Umbilical cord (tissue), 2 donors: ENCODE measurements around the gene GPR107. TPM values are rescaled to one million over a fixed set of nuclear protein-coding genes. Genes with fewer than 3 reads are reported as not detected.

Experiments
- DNase-seq: peaks from one replicate; pipeline ENCODE4 v3.0.0-alpha.2; 2015; ENCODE audit warnings: low spot score
- total RNA-seq: library from RNA; depleted of rRNA; stranded (reverse); fragments of >200 nt; gene quantifications from one replicate; pipeline ENCODE4 v1.2.3, GENCODE V29; 2014; ENCODE audit warnings: low replicate concordance; ENCODE audit not compliant: insufficient read depth

Gene GPR107
- total RNA-seq, 1 donor from 2014 or later: 53.7 TPM

DNA sequence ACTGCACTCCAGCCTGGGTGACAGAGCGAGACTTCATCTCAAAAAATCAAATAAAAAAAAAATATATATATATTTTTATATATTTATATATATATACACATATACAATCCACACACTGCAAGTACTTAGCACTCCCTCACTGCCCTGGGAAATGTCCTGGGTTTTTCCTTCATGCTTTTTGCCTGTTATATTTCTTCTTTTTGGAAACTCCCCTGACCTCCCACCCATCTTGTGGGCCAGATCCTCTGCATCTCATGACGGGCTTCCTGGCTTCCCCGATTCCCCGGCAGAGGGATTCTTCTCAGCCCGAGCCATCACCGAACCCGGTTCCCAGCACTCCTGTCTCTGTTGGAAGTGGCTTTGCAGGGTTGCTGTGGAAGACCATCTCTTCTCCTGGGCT lies 79.0 kb downstream of the GPR107 start:
- no peak for DNase-seq

DNA sequence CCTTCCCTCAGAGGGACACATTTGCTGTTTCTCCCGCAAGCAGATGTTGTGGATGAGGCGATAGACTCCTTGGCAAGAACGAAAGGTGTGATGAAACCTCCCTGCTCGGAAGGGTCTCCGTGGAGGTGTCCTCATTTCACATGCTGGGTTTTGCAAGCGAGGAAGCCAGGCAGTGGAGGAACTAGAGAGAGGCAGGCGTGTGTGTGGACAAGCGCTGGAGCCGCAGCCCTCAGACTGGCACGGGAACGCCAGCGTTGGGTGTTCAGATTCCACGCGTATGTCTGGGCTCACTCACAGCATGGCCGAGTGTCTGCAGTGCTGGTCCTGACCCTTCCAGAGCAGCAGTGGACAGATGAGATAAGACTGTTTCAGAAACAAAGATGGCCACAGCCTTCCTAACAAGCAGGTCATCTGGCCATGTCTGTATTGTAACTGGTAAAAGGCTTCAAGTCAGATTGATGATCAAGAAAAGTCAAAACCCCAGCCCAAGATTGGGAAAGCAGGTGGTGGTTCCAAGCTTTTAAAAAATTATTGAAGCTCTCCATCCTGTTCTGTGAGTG lies 83.5 kb downstream of the GPR107 start:
- DNase-seq: no peak

DNA sequence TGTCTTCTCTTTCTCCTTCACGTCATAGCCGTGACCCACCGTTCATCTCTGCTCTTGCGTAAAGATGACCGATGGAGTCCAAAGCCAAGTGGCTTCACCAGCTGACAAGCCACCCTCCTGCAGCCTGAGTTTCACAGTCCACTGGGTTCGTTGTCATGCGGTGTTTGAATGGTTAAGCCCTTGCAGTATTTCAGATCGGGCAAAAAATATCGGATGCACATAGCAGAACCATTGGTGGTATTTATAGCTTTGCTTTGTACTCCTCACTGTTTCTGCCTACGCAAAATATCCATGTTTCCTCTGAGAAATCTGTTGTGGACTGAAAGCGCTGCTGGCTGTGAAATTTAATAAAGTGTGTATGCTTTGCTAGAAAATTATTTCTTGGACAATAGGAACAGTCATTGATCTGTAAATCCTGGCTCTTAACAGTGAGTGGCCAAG lies 84.0 kb downstream of the GPR107 start:
- no peak for DNase-seq

DNA sequence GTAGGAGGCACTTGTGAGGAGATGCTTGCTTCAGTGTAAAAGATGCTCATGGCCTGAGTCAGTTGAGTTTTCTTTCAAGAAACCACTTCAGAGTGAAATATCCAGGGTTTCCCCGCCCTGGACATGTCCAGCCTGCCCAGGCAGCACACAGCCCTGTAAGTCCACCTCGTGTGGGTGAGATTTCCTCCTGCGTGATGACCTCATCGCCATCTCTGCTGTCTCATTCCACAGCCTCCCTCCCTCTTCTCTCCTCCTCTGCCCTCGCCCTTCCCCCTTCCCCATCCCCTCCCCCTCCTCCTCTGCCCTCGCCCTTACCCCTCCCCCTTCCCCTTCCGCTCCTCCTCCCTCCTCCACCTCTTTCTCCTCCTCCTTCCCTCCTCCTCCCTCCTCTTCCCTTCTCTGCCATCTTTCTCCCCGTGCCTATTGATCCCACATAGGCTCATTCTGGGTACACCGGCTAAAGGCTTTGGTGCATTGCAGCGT lies 84.5 kb downstream of the GPR107 start:
- peak; percentile 95 for DNase-seq

DNA sequence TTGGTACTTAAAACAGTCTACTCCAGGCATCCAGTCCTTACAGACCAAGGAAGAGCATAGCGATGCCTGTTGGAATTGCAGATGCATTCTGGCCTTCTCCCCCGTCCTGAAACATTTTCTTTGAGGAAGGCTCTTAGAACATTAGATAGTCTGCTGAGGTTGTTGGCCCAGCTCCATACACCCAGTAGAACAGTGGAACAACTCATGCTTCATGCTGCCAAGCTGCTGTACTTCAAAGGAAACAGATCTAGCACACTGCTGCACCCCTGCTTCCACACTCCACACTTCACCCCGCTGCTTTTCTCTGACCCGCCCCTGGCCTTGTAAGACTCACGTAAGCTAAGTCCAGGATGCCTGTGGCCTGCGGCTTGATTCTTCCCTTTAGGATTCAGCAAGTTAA lies 85.1 kb downstream of the GPR107 start:
- DNase-seq: peak; percentile 97

DNA sequence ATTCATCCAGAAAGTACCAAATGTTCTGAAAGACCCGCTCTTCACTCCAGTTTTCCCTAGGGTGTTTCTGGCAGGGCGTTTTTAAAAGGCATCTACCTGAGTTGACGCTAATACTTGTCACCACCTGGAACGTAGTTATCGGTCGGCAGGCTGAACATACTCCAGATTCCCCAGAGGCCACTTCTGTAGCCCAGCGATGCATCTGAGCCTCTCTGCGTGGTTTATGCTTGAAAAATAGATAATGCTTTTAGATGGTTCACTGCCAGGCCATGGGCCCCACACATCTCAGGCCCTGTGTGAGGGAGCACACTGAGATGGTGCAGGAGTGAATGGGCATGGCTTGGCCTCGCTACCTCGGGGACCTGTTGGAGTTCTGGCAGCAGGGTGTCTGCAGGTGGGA lies 85.5 kb downstream of the GPR107 start:
- peak; percentile 39 for DNase-seq

DNA sequence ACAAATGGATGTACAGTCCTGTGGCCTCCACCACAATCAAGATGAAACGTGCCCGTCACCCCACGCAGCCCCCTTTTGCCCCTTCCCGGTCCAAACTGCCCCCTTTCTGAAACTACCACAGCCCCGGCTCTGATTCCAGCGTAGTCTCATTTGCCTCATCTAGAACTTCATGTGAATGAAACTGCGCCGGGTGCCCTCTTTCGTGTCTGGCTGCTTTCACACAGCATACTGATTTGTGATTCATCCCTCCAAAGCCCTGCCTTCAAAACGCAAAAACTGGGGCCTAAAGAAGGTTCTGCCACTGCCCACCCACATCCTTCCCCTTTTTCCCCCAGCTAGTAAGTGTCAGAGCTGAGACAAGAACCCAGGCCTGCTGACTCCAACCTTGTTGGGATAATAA lies 87.0 kb downstream of the GPR107 start:
- DNase-seq: peak; percentile 42

DNA sequence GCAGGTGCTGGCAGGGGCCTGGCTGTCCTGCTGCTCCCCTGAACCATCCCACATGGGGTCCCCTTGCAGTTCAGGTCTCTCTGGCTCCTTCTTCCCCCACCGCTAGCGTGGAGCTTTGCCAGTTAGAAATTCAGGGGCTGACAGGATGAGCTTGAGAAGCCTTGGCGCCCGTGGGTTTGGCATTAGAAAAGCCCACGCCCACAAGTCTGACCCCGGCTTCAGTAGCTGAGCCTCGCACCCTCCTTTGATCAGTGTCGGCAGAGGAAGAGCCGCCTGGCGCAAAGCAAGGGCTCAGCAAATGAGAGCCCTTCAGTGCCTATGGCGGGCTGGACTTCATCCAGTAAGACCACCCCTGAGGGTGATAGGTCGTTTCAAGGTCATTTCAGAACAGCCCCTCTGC lies 88.3 kb downstream of the GPR107 start:
- DNase-seq: no peak

DNA sequence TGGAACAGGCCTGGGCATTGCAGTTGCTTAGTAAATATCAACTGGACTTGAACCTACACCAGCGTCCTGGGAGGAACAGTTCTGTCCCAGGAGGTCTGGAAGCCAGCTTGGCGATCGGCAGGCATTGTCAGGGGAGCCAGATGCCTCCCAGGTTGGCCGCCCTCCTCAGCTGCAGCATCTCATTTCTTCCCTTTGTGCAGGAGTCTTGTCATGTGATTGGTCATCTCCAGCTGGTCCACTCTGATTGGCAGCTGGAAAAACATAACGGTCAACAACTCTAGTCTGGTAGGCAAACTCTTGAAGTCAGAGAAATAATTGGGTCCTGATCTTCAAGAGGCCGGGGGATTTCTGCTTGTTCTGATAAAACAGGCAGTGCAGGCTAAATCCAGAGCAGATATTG lies 88.9 kb downstream of the GPR107 start:
- DNase-seq: peak; percentile 53

DNA sequence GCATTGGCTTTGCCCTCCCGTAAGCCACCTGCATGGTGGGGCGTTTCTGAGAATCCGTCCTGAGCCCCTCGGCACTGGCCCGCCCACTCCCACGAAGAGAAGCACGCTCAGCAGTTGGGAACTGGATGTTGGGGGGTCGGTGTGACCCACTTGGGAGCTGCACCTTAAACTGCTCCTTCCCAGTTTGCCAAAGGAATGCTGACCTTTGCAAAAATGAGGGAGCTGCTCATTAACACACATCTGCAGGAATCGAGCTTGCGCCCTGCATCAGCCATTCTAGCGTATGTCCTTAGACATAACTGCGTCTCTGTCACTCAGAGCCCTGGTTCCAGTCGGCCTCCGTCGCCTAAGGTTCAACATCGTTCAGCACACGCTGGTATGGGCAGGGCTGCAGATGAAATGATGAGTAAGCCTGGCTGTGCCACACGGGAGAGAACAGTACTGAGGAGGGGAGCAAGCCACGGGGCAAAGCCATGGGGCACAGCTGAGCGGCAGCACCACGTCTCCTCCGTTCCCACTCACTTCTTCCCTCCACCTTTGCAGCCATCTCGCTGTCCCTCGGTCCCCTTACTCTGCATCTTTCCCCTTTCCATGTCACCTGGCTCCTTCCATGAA lies 89.7 kb downstream of the GPR107 start:
- DNase-seq: no peak

DNA sequence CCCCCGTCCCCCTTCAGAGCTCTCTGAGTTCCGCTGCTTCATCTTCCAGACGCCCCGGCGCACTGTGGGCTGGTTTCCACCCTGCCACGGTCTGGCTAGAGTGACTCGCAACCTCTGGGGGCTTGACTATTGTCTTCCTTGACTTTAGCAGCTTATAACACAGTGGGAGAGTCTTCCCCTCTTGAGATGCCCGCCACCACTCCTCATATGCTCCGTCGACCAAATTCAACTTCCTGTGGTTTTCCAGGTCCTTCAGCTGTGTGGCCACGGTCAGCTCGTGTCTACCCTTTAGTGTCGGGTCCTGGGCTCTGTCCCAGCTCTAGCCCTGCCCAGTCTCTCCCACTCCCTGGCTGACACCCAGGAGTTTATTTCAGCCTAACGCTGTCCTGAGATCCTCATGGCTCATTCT lies 90.3 kb downstream of the GPR107 start:
- DNase-seq: peak; percentile 38

DNA sequence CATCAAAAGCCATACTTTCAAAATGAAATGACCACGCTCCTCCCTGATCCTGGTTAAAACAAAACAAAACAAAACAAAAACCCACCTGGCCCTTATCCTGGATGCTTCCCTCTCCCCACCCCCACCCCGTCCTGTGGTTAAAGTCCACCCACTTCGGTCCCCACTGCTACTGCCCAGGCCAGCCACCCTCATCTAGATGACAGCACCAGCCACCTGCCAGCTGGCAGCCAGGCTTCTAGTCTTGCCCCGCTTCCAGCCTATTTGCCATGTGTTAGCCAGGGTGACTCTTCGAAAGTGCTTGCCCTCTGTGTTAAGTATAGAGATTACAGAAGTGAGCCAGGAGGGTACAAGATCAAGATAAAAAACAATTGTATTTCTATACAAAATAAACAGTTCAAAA lies 91.0 kb downstream of the GPR107 start:
- DNase-seq: no peak

DNA sequence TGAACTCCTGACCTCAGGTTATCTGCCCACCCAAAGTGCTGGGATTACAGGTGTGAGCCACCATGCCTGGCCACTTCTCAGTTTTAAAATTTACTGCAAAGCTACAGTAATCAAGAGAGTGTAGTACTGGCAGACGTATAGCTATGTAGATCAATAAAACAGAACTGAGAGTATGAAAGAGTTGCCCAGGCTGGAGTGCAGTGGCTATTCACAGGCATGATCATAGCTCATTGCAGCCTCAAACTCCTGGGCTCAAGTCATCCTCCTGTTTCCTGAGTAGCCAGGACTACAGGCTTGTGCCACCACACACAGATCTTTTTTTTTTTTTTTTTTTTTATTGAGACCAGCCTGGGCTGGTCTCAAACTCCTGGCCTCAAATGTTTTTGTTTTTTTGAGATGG lies 92.0 kb downstream of the GPR107 start:
- no peak for DNase-seq

DNA sequence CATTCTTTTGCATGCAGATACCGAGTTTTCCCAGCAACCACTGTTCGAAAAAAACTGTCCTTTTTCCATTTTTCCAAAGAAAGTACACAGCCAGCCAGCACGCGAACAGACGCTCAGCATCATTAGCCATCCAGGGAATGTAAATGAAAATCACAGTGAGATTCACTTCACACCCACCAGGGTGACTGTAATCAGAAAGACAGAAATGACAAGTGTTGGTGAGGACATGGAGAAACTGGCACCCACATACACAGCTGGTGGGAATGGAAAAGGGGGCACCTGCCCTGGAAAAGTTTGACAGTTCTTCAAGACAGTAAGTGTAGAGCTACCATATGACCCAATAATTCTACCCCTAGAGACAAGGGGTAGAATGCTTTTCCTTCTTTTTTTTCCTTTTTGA lies 93.5 kb downstream of the GPR107 start:
- DNase-seq: no peak

DNA sequence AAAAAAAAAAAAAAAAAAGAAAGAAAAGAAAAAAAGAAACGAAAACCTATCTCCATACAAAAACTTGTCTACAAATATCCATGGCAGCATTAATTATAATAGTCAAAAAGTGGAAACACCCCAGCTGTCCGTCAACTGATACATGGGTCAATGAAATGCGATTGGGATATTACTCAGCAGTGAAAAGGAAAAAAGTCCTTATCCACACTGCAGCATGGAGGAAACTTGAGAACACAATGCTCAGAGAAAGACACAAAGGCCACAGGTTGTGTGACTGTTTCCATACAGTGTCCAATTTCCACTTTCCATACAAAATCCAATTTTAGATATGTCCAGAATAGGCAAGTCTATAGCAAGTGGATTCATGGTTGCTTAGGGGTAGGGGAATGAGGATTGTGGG lies 94.2 kb downstream of the GPR107 start:
- DNase-seq: no peak

DNA sequence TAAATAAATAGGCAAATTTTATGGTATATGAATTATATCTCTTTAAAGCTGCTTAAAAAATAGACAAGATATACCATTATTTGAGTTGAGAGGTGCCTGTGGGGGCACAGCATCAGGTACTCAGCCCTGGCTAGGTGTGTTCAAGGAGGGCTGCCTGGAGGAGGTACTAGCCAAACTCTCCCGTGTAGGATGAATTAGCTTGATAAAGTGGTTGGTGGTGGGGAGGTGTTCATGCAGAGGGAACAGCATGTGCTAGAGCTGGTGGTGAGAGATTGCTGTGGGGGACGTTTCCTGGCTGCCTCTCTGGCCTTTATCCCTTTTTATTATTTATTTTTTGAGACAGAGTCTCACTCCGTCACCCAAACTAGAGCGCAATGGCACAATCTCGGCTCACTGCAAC lies 95.3 kb downstream of the GPR107 start:
- DNase-seq: no peak

DNA sequence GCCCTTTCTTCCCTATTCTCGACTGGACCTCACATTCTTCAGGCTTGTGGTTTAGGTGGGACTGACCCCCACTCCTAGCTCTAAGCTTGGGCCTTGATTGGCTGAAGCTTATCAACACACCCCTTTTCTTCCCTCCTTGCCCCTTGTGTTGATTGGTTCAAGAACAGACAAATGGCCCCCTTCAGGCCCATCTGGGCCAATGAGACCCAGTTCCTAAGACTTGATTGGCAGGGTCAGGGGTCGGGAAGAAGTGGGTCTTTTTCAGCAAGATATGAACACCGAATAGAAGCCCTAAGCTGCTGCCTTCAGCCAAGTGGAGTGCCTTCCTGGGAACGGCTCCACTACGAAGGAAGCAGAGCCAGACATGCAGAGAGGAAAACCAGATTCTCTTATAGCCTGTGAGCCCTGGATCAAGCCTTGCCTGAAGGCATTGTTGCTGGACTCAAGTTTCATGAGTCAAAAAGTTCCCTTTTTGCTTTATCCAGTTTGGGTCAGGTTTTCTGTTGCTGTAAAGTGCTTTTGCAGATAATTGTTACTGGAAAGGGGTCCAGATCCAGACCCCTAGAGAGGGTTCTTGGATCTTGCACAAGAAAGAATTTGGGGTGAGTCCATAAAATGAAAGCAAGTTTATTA lies 96.1 kb downstream of the GPR107 start:
- DNase-seq: no peak

DNA sequence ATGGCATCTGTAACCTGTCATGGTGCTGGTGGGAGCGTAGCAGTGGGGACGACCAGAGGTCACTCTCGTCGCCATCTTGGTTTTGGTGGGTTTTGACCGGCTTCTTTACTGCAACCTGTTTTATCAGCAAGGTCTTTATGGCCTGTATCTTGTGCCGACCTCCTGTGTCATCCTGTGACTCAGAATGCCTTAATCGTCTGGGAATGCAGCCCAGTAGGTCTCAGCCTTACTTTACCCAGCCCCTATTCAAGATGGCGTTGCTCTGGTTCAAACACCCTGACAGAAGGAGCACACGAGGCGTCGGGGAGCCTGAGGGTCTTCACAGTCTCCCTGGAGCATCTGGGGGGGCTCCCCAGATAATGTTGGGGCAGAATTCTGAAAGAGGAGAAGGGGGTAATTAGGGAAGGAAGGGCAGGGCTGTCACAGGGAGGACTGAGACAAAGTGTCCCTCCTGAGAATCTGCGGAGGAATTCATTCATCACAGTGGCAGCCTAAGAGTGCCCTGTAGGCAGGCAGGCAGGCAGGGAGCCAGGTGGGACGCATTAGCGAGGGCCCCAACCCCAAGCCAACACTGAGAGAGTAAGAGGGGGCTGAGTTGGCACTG lies 97.2 kb downstream of the GPR107 start:
- no peak for DNase-seq

DNA sequence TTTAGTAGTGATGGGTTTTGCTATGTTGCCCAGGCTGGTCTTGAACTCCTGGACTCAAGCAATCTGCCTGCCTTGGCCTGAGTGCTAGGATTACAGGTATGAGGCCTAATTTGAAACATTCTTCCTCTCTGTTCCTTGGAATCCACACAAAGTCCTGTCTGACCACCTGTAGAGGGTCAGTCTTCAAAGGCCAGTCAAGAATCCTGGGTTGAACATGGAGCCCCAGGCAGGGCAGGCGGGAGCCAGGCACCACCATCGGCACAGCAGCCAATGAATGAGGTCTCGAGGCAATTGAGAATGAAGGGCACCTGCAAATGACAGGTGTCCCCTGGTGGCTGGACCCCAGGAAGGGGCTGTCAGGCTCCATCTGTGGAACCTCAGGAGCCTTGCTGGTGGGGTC lies 101.1 kb downstream of the GPR107 start:
- no peak for DNase-seq

DNA sequence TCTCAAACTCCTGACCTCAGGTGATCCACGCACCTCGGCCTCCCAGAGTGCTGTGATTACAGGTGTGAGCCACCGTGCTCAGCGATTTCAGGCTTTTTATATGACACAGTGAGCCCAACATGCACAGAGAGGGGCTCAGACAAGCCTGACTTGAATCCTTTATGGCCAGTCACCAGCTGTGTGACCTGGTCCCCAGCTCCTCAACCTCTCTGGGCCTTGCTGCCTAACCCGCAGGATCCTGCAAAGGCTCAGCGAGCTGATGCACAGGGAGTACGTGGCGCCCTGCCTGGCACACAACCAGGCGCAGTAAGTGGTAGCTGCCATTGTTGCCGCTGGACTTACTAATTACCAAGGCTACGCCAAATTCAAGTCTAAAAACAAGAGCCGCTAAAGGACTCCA lies 101.9 kb downstream of the GPR107 start:
- DNase-seq: no peak

DNA sequence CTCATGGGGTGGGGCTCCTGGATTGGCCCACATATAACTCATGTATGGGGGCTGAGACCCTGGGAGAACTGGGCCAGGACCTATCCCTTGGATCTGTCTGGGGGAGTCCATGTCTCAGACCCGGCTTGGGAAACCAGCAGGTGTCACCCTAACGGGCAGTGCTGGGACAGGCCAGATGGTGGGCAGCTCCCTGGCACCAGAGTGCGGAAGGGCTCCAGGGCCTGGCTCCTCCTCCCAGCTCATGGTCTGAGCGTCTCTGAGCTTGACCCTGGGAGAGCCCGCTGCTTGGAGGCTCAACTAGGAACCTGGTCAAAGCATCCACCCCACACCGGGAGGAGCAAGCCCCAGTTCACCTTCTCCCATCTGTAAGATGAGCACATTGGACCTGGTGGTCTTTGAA lies 103.0 kb downstream of the GPR107 start:
- DNase-seq: no peak

DNA sequence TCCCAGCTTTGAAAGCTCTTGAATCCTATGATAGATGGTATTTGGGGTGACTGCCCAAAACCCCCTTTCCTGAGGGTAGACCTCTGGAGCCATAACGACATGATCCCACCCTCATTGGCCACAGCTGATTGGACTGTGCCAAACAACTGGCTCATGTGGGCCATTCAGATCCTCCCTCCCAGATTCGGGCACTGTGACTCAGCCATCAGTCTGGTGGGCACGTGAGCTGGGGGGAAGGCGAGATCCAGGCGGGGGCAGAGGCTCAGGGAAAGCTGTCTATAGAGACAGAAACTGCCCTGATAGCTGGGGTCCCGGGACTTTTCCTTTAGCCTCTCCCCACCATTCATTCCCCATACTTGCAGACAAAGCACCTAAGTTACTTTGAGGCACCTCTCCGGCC lies 103.4 kb downstream of the GPR107 start:
- DNase-seq: no peak

DNA sequence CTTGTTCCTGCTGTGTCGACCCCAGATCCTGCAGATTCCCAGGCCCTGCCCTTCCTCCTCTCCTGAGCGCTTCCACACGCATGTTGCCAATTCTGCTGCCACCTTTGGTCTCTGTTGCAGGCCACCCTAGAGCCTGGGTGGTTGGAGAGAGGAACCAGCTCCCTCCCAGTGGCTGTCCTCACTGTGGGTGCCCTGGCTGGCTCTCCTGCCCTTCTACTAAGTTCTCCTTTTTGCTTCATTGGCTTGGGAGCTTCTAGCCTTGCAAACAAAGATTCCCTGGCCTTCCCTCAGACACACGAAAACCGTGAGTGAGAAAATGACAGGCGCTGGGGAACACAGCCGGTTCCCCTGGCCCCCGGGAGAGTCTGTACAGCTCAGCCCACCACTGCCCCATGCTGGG lies 104.3 kb downstream of the GPR107 start:
- no peak for DNase-seq
